Renal cortex interstitium (tissue), 15 donors: ENCODE data around the gene HYCC2. TPM values are rescaled to one million over a fixed set of nuclear protein-coding genes. Genes with fewer than 3 reads are reported as not detected.
A peak's percentile ranks its signal among the peaks of the same experiment; 100 is the strongest.
"Not testable (repeated sequence)": the region's sequence is repeated elsewhere in the genome, so short reads cannot be mapped to it uniquely, and the experiment has no call there.

Experiments
- DNase-seq, 11 donors: peaks; one replicate each; pipeline ENCODE4 v3.0.0-alpha.2; 2013; ENCODE audit warnings: low read depth in 9 of 11, low spot score in 4 of 11; ENCODE audit errors: extremely low read depth in 1 of 11
- long read RNA-seq, 16 experiments: transcript quantifications; one replicate each; lab custom pipeline, GENCODE V29; 2026
- polyA plus RNA-seq, 3 donors: library from polyadenylated mRNA; unstranded; fragments of 120-200 nt; gene quantifications; one replicate each; pipeline ENCODE4 v1.2.1, GENCODE V29; 2013; ENCODE audit not compliant: insufficient read length in 3 of 3

HYCC2 gene
- polyA plus RNA-seq: 10 to 100 TPM; 12.5 to 17.5 (median 15.2) TPM
- long read RNA-seq, donor 1: 0 reads
- long read RNA-seq, donor 2: 0 reads
- long read RNA-seq, donor 3, partial matches to known transcripts: 630 of 954 reads
- long read RNA-seq, donor 3, other reads (novel, unspliced or antisense): 324 of 954 reads
- long read RNA-seq, donor 4, full-length matches to known transcripts: 1 of 1 reads
- long read RNA-seq, donor 4, partial matches to known transcripts: 0 of 1 reads
- long read RNA-seq, donor 4, other reads (novel, unspliced or antisense): 0 of 1 reads
- long read RNA-seq, donor 5: 0 reads
- long read RNA-seq, donor 6, full-length matches to known transcripts: 2 of 2 reads
- long read RNA-seq, donor 6, partial matches to known transcripts: 0 of 2 reads
- long read RNA-seq, donor 6, other reads (novel, unspliced or antisense): 0 of 2 reads
- long read RNA-seq, donor 7: 0 reads
- long read RNA-seq, donor 8, partial matches to known transcripts: 12 of 12 reads
- long read RNA-seq, donor 8, other reads (novel, unspliced or antisense): 0 of 12 reads
- long read RNA-seq, donor 9, full-length matches to known transcripts: 1 of 541 reads
- long read RNA-seq, donor 9, partial matches to known transcripts: 373 of 541 reads
- long read RNA-seq, donor 9, other reads (novel, unspliced or antisense): 167 of 541 reads
- long read RNA-seq, donor 10, partial matches to known transcripts: 502 of 743 reads
- long read RNA-seq, donor 10, other reads (novel, unspliced or antisense): 241 of 743 reads
- long read RNA-seq, donor 11: 0 reads
- long read RNA-seq, donor 12: 0 reads
- long read RNA-seq, donor 13, full-length matches to known transcripts: 1 of 1,133 reads
- long read RNA-seq, donor 13, partial matches to known transcripts: 767 of 1,133 reads
- long read RNA-seq, donor 13, other reads (novel, unspliced or antisense): 365 of 1,133 reads
- long read RNA-seq, donor 14, partial matches to known transcripts: 17 of 17 reads
- long read RNA-seq, donor 14, other reads (novel, unspliced or antisense): 0 of 17 reads
- long read RNA-seq, donor 15: 0 reads
- long read RNA-seq, donor 16, full-length matches to known transcripts: 3 of 862 reads
- long read RNA-seq, donor 16, partial matches to known transcripts: 385 of 862 reads
- long read RNA-seq, donor 16, other reads (novel, unspliced or antisense): 474 of 862 reads

- peak; percentile 87 to 97 (median 93) for DNase-seq
Observed at GRCh38 chr2:201071479-201072200, at the start of gene HYCC2, which contains the start of gene NDUFB3. HYCC2 (minus strand) TSS chr2:201071671; CDS start chr2:201024009, 47,662 bp downstream. NDUFB3 (plus strand) TSS chr2:201072001; CDS start chr2:201078883, 6,882 bp downstream.

GRCh38 chr2:201118961-201119854, 47.7 kb upstream of the HYCC2 start:
- DNase-seq: peak in 2 of 11 donors; percentile 36 to 40

- DNase-seq: peak in 10 of 11 donors; percentile 56 to 84 (median 73)
Observed at GRCh38 chr2:201118121-201118960, 46.9 kb upstream of the HYCC2 start.

GRCh38 chr2:201117735-201118094, 46.2 kb upstream of the HYCC2 start:
- not testable (repeated sequence) for DNase-seq

- peak in 6 of 11 donors; percentile 49 to 62 (median 60) for DNase-seq
Observed at GRCh38 chr2:201116959-201117734, 45.7 kb upstream of the HYCC2 start.

GRCh38 chr2:201116115-201116958, 44.9 kb upstream of the HYCC2 start, which contains the start of gene CFLAR:
CFLAR (plus strand) TSS chr2:201116164; CDS start chr2:201129866, 13,702 bp downstream.
- DNase-seq: peak in 8 of 11 donors; percentile 57 to 80 (median 68)

- no peak for DNase-seq
Observed at GRCh38 chr2:201114846-201115245, 43.4 kb upstream of the HYCC2 start.

- DNase-seq: no peak
Observed at GRCh38 chr2:201114350-201114749, 42.9 kb upstream of the HYCC2 start.

GRCh38 chr2:201111096-201111495, 39.6 kb upstream of the HYCC2 start:
- DNase-seq: no peak

GRCh38 chr2:201110615-201111014, 39.1 kb upstream of the HYCC2 start:
- no peak for DNase-seq

GRCh38 chr2:201109186-201109585, 37.7 kb upstream of the HYCC2 start:
- DNase-seq: no peak

- DNase-seq: no peak
Observed at GRCh38 chr2:201108341-201108740, 36.9 kb upstream of the HYCC2 start.

- DNase-seq: no peak
Observed at GRCh38 chr2:201107624-201108023, 36.2 kb upstream of the HYCC2 start.

GRCh38 chr2:201105759-201106158, 34.3 kb upstream of the HYCC2 start:
- no peak for DNase-seq

GRCh38 chr2:201100497-201100896, 29.0 kb upstream of the HYCC2 start:
- no peak for DNase-seq
